ENCODE data around the gene NLE1. TPM values are rescaled to one million over a fixed set of nuclear protein-coding genes. Genes with fewer than 3 reads are reported as not detected.

The NLE1 gene
- polyA plus RNA-seq, 2 of the 4 experiments (the other 2 are of a cell fraction), result 19.3 to 29.7 TPM

GRCh38 chr17:35188111-35188510 is 46.0 kb upstream of the NLE1 start:
- no peaks in the 10 kb centered on the region for H3K4me1 ChIP-seq
- no peak overlapping the region for H3K4me3 ChIP-seq
- H3K27ac ChIP-seq, result no peak overlapping the region
- H3K4me2 ChIP-seq, result no peak overlapping the region
- ATAC-seq, result no peak
- ChIA-PET POLR2A (no interaction called here), CTCF (no interaction called here)
- WGBS (ENCODE audit: missing lambda C conversion rate), result 33% methylated on average over 2 of the region's 2 CpGs
- DNase-seq (ENCODE audit: low read depth in 1 of 2, low spot score in 1 of 2), result no peak
- H3K9me3 ChIP-seq, result no peaks in the 10 kb centered on the region
- TF ChIP-seq E2F6 (IDR thresholded peaks at IDR 0.05; ENCODE audit: borderline replicate concordance, low read depth) (no peak), PBX3 (IDR thresholded peaks at IDR 0.05) (no peak), EP300 (IDR thresholded peaks at IDR 0.05) (no peak), RARB (CRISPR knock-in tag; IDR thresholded peaks at IDR 0.05) (no peak), MAFK (IDR thresholded peaks at IDR 0.05; ENCODE audit: partially characterized antibody) (no peak), NFE2L2 (conservative IDR thresholded peaks at IDR 0.05; ENCODE audit: low read length) (no peak), FOSB (CRISPR knock-in tag; IDR thresholded peaks at IDR 0.05) (no peak), TFCP2L1 (CRISPR knock-in tag; IDR thresholded peaks at IDR 0.05) (no peak), ZNF302 (CRISPR knock-in tag; IDR thresholded peaks at IDR 0.05) (no peak), SREBF2 (IDR thresholded peaks at IDR 0.05) (no peak), REST (IDR thresholded peaks at IDR 0.05) (no peak)
- no peak for FAIRE-seq

GRCh38 chr17:35187481-35187880 is 45.4 kb upstream of the NLE1 start:
- H3K9me3 ChIP-seq, result no peaks in the 10 kb centered on the region
- TF ChIP-seq FOSL2 (IDR thresholded peaks at IDR 0.05) (no peak), FOSL2 (CRISPR knock-in tag; IDR thresholded peaks at IDR 0.05) (no peak), KDM5A (IDR thresholded peaks at IDR 0.05) (no peak), KDM1A (IDR thresholded peaks at IDR 0.05; ENCODE audit: low read depth) (no peak), NFE2L2 (conservative IDR thresholded peaks at IDR 0.05; ENCODE audit: low read length) (no peak), CHD4 (IDR thresholded peaks at IDR 0.05; ENCODE audit: borderline replicate concordance) (no peak), CTCF (IDR thresholded peaks at IDR 0.05) (no peak), MYC (IDR thresholded peaks at IDR 0.05; ENCODE audit: borderline replicate concordance, low read length) (no peak), ESRRA (IDR thresholded peaks at IDR 0.05; ENCODE audit: borderline replicate concordance, low read length) (no peak), CHD2 (IDR thresholded peaks at IDR 0.05; ENCODE audit: low read length, partially characterized antibody) (no peak), RCOR1 (IDR thresholded peaks at IDR 0.05; ENCODE audit: low read depth, low read length) (no peak), ZFP36 (IDR thresholded peaks at IDR 0.05; ENCODE audit: borderline replicate concordance, partially characterized antibody) (no peak), MAZ (IDR thresholded peaks at IDR 0.05; ENCODE audit: borderline replicate concordance, low read depth, low read length) (no peak), PHF8 (IDR thresholded peaks at IDR 0.05; ENCODE audit: borderline replicate concordance, low read depth) (no peak), BHLHE40 (IDR thresholded peaks at IDR 0.05; ENCODE audit: low read depth, low read length) (no peak), HES2 (IDR thresholded peaks at IDR 0.05) (no peak), FOXS1 (CRISPR knock-in tag; IDR thresholded peaks at IDR 0.05) (no peak), PBX3 (IDR thresholded peaks at IDR 0.05) (no peak), EP300 (IDR thresholded peaks at IDR 0.05) (no peak)
- H3K4me1 ChIP-seq, result no peaks in the 10 kb centered on the region
- H3K4me3 ChIP-seq, result no peak overlapping the region
- POLR2A ChIA-PET, result no interaction called here
- DNase-seq (ENCODE audit: low read depth in 1 of 2, low spot score in 1 of 2), result no peak
- no peak overlapping the region for H3K4me2 ChIP-seq
- CTCF ChIA-PET, result no interaction called here
- no peak for FAIRE-seq
- no peak overlapping the region for H3K27ac ChIP-seq
- 51% methylated on average over 2 of the region's 2 CpGs for WGBS (ENCODE audit: missing lambda C conversion rate)
- no peak for ATAC-seq
